HepG2 (cell line): ENCODE measurements around the gene C2CD2. TPM values are rescaled to one million over a fixed set of nuclear protein-coding genes. Genes with fewer than 3 reads are reported as not detected.

Source experiments
- ATAC-seq: fragments of 200-7000 bp; cut with Tn5 transposase; 3 replicates; pipeline ENCODE4 v1.9.1; 2020; ENCODE audit warnings: mild to moderate bottlenecking, moderate library complexity
- BruUV-seq: library from RNA; stranded (reverse); fragments of 400-500 nt; replicated peaks from 2 replicates; lab custom pipeline; 2021; lab: Mats Ljungman, UMichigan
- CTCF ChIA-PET: fragments of 300-600 bp; formaldehyde crosslinking; extraction: SDS; loops from one replicate; lab custom pipeline; 2021; ENCODE audit warnings: low total read pairs, inconsistent platforms, low intra/inter-chr PET ratio; lab: Yijun Ruan, JAX
- POLR2A ChIA-PET: fragments of 350-600 bp; sonication (Branson Sonifier 250); formaldehyde crosslinking; loops from one replicate; lab custom pipeline; 2020; ENCODE audit warnings: antibody characterized with exemption, inconsistent platforms; lab: Yijun Ruan, JAX
- DNase-seq: peaks from one replicate; pipeline ENCODE4 v3.0.0-alpha.2; 2015; ENCODE audit warnings: low spot score
- FAIRE-seq: peaks from 3 replicates; lab custom pipeline; 2011; peaks lifted over from hg19 to GRCh38; lab: Jason Lieb, UNC
- H2AFZ ChIP-seq: one replicate; pipeline ENCODE4 v1.6.1; 2011; ENCODE audit warnings: low read length, inconsistent platforms
- H3K27ac ChIP-seq: fragments of 300-600 bp; 3 replicates; pipeline ENCODE4 v1.8.0; 2011; ENCODE audit warnings: mixed run types, mild to moderate bottlenecking, mixed read lengths, low read length, inconsistent platforms; ENCODE audit not compliant: insufficient read depth; ENCODE audit errors: extremely low read length
- H3K27me3 ChIP-seq, 2 experiments: fragments of 200-600 bp in 1 of 2; 2 replicates in 1 of 2; 3 replicates in 1 of 2; pipeline versions ENCODE4 v1.6.0 to v1.8.0; 2011; ENCODE audit warnings: low read length in 2 of 2, mild to moderate bottlenecking in 2 of 2, moderate library complexity in 2 of 2, inconsistent platforms in 1 of 2; ENCODE audit not compliant: insufficient read depth in 2 of 2, control insufficient read depth in 1 of 2
- H3K36me3 ChIP-seq, 2 experiments: fragments of 200-600 bp in 1 of 2; replicated peaks in 1 of 2; 2 replicates in 1 of 2; 3 replicates in 1 of 2; pipeline versions ENCODE4 v1.5.1 to v1.8.0; 2011; ENCODE audit warnings: low read length in 2 of 2, inconsistent platforms in 1 of 2; ENCODE audit not compliant: insufficient read depth in 2 of 2, control insufficient read depth in 1 of 2
- H3K4me1 ChIP-seq: 2 replicates; pipeline ENCODE4 v1.5.1; 2012; ENCODE audit warnings: low read length, inconsistent platforms; ENCODE audit not compliant: insufficient read depth
- H3K4me2 ChIP-seq: 2 replicates; pipeline ENCODE4 v1.6.0; 2011; ENCODE audit warnings: low read depth, low read length, inconsistent platforms
- H3K4me3 ChIP-seq, 3 experiments: fragments of 200-600 bp in 1 of 3; sonication (generic), shearing (Covaris generic) in 1 of 3; replicated peaks in 1 of 3; 2 replicates each; pipeline ENCODE4 v1.5.1; 2011 to 2016; ENCODE audit warnings: low read length in 3 of 3, inconsistent platforms in 2 of 3, low read depth in 2 of 3, mild to moderate bottlenecking in 2 of 3, control low read depth in 1 of 3, mixed read lengths in 1 of 3; ENCODE audit not compliant: insufficient read depth in 1 of 3
- H3K79me2 ChIP-seq: one replicate; pipeline ENCODE4 v1.6.1; 2011; ENCODE audit warnings: low read length, inconsistent platforms; ENCODE audit not compliant: insufficient read depth
- H3K9ac ChIP-seq: 2 replicates; pipeline ENCODE4 v1.6.0; 2011; ENCODE audit warnings: mild to moderate bottlenecking, low read depth, low read length, inconsistent platforms; ENCODE audit not compliant: insufficient read depth
- H3K9me3 ChIP-seq: 2 replicates; pipeline ENCODE4 v1.5.1; 2012; ENCODE audit warnings: mild to moderate bottlenecking, low read length
- H4K20me1 ChIP-seq: 2 replicates; pipeline ENCODE4 v1.6.0; 2011; ENCODE audit warnings: inconsistent platforms, mild to moderate bottlenecking, low read length, moderate library complexity; ENCODE audit not compliant: insufficient read depth
- CENPT ChIP-seq: sonication (generic); formaldehyde crosslinking; IDR thresholded peaks from 2 replicates; pipeline ENCODE4 v1.8.0; 2022; ENCODE audit warnings: low read depth, mild to moderate bottlenecking, moderate library complexity, missing genetic modification reagents
- DNMT3B ChIP-seq: conservative IDR thresholded peaks from 2 replicates; pipeline ENCODE4 v1.6.1; 2016; ENCODE audit warnings: missing biosample characterization, control low read depth
- FOXP1 ChIP-seq, 2 experiments: fragments of 450-650 bp in 1 of 2; IDR thresholded peaks; 2 replicates each; pipeline ENCODE4 v1.6.1; 2017 to 2018; ENCODE audit warnings: antibody characterized with exemption in 1 of 2
- ISX ChIP-seq: sonication (generic); formaldehyde crosslinking; conservative IDR thresholded peaks from 2 replicates; pipeline ENCODE4 v1.5.0; 2020; ENCODE audit warnings: missing genetic modification reagents
- KLF11 ChIP-seq: IDR thresholded peaks from 2 replicates; pipeline ENCODE4 v1.6.1; 2016; ENCODE audit warnings: missing compliant biosample characterization
- NFE2L1 ChIP-seq: sonication (generic); formaldehyde crosslinking; IDR thresholded peaks from 2 replicates; pipeline ENCODE4 v1.4.0; 2020; ENCODE audit warnings: missing genetic modification reagents, mild to moderate bottlenecking, borderline replicate concordance
- TCF7L2 ChIP-seq: IDR thresholded peaks from 2 replicates; pipeline ENCODE4 v1.6.1; 2011; ENCODE audit warnings: mild to moderate bottlenecking, low read depth, low read length, moderate library complexity
- ZNF232 ChIP-seq: sonication (generic); formaldehyde crosslinking; IDR thresholded peaks from 2 replicates; pipeline ENCODE4 v1.4.0; 2020; ENCODE audit warnings: missing genetic modification reagents, borderline replicate concordance
- ZNF557 ChIP-seq: sonication (generic); formaldehyde crosslinking; IDR thresholded peaks from 2 replicates; pipeline ENCODE4 v1.4.0; 2020; ENCODE audit warnings: missing genetic modification reagents
- WGBS: methylation state at CpG from one replicate; pipeline ENCODE4 v1.1.6; 2017; ENCODE audit warnings: low lambda C conversion rate; 5-methylcytosine and 5-hydroxymethylcytosine counted together
- in situ Hi-C: cut with HindIII; loops from 2 replicates; pipeline ENCODE4 v1.10.0; 2017; ENCODE audit warnings: low pct_unique_long_range_greater_than_20kb; ENCODE audit not compliant: extremely low pct_ligation_motif_present
- intact Hi-C: fragments of 100-400 bp; cut with micrococcal nuclease; formaldehyde crosslinking; loops from one replicate; pipeline ENCODE4 v1.10.0; 2022; ENCODE audit not compliant: unreplicated experiment
- polyA plus RNA-seq, 8 experiments: library from polyadenylated mRNA; depleted of rRNA in 3 of 8; stranded (reverse) in 7 of 8; unstranded in 1 of 8; fragments of >200 nt; fragmentation: Illumina TruSeq in 4 of 8; extraction: Trizol in 4 of 8; gene quantifications; 2 replicates each; pipeline versions ENCODE4 v1.2.1 to v1.2.3, GENCODE V29; 2011 to 2016; ENCODE audit warnings: low read depth in 4 of 8, missing spikeins in 1 of 8, mixed read lengths in 1 of 8; ENCODE audit not compliant: insufficient read depth in 1 of 8
- total RNA-seq, 5 experiments: library from RNA; depleted of rRNA; stranded (reverse); fragments of >200 nt; fragmentation: Illumina TruSeq; extraction: Trizol; gene quantifications; 2 replicates each; pipeline ENCODE4 v1.2.3, GENCODE V29; 2016; ENCODE audit warnings: low read depth in 1 of 5
- TF ChIP-seq, protein P1 (sequence below): sonication (generic); formaldehyde crosslinking; conservative IDR thresholded peaks from 2 replicates; pipeline ENCODE4 v1.4.0; 2020; ENCODE audit warnings: missing genetic modification reagents
- TF ChIP-seq, protein P2 (sequence below): sonication (generic); formaldehyde crosslinking; IDR thresholded peaks from 2 replicates; pipeline ENCODE4 v1.4.0; 2020; ENCODE audit warnings: missing genetic modification reagents; ENCODE audit errors: not compliant biosample characterization

The C2CD2 gene
- total and polyA plus RNA-seq, 2 of the 13 experiments (the other 11 are each of a cell fraction or from before 2014, with no cell fraction given), result 12.5 to 19.7 TPM

DNA sequence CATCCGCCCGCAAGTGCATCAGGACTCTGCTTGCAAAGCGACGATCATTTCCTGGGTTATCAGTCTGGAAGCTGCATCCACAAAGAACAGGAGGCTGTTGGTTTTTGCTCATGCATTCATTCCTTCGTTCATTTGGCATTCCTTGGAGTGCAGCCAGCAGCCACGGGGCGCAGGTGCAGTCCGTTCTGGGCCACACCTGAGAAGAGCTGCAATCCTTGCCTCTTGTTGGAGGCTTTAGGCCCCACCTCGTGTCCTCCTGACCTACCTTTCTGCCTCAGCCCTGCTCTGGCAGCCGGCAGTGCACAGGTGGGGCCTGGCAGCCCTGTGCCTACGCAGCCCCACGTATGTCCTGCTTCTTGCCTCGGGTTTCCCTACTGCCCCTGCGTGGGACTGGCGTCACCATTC is 19.6 kb upstream of the C2CD2 start:
- Histone ChIP-seq H3K36me3 (no peaks in the 10 kb centered on the region), H3K79me2 (no peaks in the 10 kb centered on the region), H3K9me3 (no peaks in the 10 kb centered on the region), H3K4me1 (peaks cover 52% of the 10 kb centered on the region), H4K20me1 (no peaks in the 10 kb centered on the region), H3K27ac (no peak overlapping the region), H2AFZ (no peak overlapping the region), H3K4me2 (peak overlapping the region; percentile 79), H3K4me3 (peak overlapping the region in 1 of 3 experiments; percentile 56; a peak in 1 of 6 replicates), H3K9ac (no peak overlapping the region), H3K27me3 (no peaks in the 10 kb centered on the region)
- ChIA-PET POLR2A (interaction anchor here (0.8 to 1.6 kb wide), 4 partner anchors 12 to 47 kb away, joined by 3 to 8 read pairs (median 4); no protein-coding TSS in a partner anchor), CTCF (no interaction called here)
- 0 out of 2 replicates have a peak, but pooled peaks have one; percentile 11 for TF ChIP-seq ZNF557
- no peak for TF ChIP-seq FOXP1 (IDR thresholded peaks at IDR 0.05)
- no peak for TF ChIP-seq FOXP1 (CRISPR knock-in tag; IDR thresholded peaks at IDR 0.05)
- 73% methylated on average over 15 of the region's 15 CpGs for WGBS
- no peak for DNase-seq
- intact Hi-C loops (no loop called here), in situ Hi-C loops (no loop called here)
- ATAC-seq, result no peak; the same call in 2 of the 3 replicates
- FAIRE-seq, result no peak
- no TSS peak for BruUV-seq

DNA sequence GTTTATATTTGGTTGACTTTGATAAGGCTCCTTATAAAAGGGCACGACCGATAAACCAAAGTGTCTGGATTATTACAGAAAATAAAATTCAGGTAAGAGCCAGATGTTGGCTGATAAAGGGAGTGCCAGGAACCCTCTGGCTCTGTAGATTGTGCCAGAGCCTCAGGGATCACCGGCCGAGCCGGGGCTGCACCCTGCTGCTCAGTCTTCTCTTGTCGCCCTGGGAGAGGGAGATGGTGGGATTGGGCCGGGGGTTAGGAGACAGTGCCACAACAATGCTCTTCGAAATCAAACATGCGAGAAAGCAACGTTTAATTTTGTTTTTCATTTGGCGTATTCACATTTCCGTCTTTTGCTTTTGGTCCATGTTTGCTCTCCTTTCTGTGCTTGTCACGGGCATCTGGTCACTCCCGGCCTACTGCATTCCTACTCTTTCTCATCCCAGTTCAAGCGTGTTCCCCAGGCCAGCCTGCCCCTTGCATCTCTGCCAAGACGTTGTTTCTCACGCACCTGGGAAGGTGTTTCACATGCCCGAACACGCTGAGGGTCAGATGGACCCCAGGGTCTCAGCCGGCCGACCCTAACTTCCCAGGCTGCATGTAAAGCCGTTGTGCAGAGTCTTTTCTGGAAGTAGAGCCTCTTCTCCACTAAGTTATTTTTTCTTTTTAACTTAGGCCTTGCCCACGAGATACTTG is 18.8 kb upstream of the C2CD2 start:
- no peak for ATAC-seq
- H3K36me3 ChIP-seq, result no peaks in the 10 kb centered on the region
- BruUV-seq, result no TSS peak
- no peak overlapping the region for H3K9ac ChIP-seq
- CTCF ChIA-PET, result no interaction called here
- no peak for TF ChIP-seq DNMT3B
- no peak for TF ChIP-seq KLF11
- TF ChIP-seq, protein P1, sequence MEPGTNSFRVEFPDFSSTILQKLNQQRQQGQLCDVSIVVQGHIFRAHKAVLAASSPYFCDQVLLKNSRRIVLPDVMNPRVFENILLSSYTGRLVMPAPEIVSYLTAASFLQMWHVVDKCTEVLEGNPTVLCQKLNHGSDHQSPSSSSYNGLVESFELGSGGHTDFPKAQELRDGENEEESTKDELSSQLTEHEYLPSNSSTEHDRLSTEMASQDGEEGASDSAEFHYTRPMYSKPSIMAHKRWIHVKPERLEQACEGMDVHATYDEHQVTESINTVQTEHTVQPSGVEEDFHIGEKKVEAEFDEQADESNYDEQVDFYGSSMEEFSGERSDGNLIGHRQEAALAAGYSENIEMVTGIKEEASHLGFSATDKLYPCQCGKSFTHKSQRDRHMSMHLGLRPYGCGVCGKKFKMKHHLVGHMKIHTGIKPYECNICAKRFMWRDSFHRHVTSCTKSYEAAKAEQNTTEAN (CRISPR knock-in tag), result no peak
- TF ChIP-seq ISX, result no peak
- TF ChIP-seq, protein P2, sequence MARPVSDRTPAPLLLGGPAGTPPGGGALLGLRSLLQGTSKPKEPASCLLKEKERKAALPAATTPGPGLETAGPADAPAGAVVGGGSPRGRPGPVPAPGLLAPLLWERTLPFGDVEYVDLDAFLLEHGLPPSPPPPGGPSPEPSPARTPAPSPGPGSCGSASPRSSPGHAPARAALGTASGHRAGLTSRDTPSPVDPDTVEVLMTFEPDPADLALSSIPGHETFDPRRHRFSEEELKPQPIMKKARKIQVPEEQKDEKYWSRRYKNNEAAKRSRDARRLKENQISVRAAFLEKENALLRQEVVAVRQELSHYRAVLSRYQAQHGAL, result no peak
- no peak for TF ChIP-seq NFE2L1 (CRISPR knock-in tag)
- TF ChIP-seq CENPT (CRISPR knock-in tag), result no peak
- no peak for TF ChIP-seq ZNF232 (CRISPR knock-in tag)
- no peak for TF ChIP-seq TCF7L2
- H3K9me3 ChIP-seq, result no peaks in the 10 kb centered on the region
- H3K27me3 ChIP-seq, result peaks cover 0 to 2% of the 10 kb centered on the region in 2 experiments; a peak in 1 of 5 replicates
- no peaks in the 10 kb centered on the region for H4K20me1 ChIP-seq
- H2AFZ ChIP-seq, result no peak overlapping the region
- DNase-seq, result no peak
- H3K4me2 ChIP-seq, result no peak overlapping the region
- in situ Hi-C loops, result no loop called here
- FAIRE-seq, result no peak
- no peak overlapping the region for H3K4me3 ChIP-seq
- intact Hi-C loops, result no loop called here
- H3K79me2 ChIP-seq, result no peaks in the 10 kb centered on the region
- H3K27ac ChIP-seq, result no peak overlapping the region
- POLR2A ChIA-PET, result no interaction called here
- peaks cover 53% of the 10 kb centered on the region for H3K4me1 ChIP-seq
- 88% methylated on average over 23 of the region's 23 CpGs for WGBS
